ENCODE measurements around the gene MICOS13. TPM values are rescaled to one million over a fixed set of nuclear protein-coding genes. Genes with fewer than 3 reads are reported as not detected.

MICOS13 gene
- total RNA-seq, 2 experiments from 2014 or later: 21.7 to 23.0 TPM

GRCh38 chr19:5631567-5632240 lies 48.6 kb downstream of the MICOS13 start:
- no peak for ATAC-seq (ENCODE audit: poor library complexity)
- Mint-ChIP-seq H3K27me3 (no peaks in the 10 kb centered on the region), H3K4me1 (ENCODE audit: low read depth) (peaks cover 86% of the 10 kb centered on the region), H3K36me3 (ENCODE audit: low read depth) (peaks cover 84% of the 10 kb centered on the region), H3K4me3 (peak overlapping the region; percentile 11), H3K9me3 (no peaks in the 10 kb centered on the region), H3K27ac (peak overlapping the region; percentile 1)
- no peak overlapping the region for H3K4me3 ChIP-seq (ENCODE audit: low read length)
- DNase-seq: no peak
- intact Hi-C loops (cut with DNase I, micrococcal nuclease): no loop called here
- peaks cover 68% of the 10 kb centered on the region for H3K36me3 ChIP-seq (ENCODE audit: insufficient read depth, low read length)
- no peak overlapping the region for H3K27ac ChIP-seq (ENCODE audit: low read depth in 1 of 2, low read length in 2 of 2)
- ChIA-PET POLR2A (interaction anchor here (0.8 kb wide), 1 partner anchor 919 kb away, joined by 3 read pairs; no protein-coding TSS in a partner anchor), CTCF (no interaction called here)
- no peak for TF ChIP-seq CTCF (IDR thresholded peaks at IDR 0.05)
- H3K27me3 ChIP-seq (ENCODE audit: control insufficient read depth in 1 of 2, insufficient read depth in 2 of 2, low read length in 2 of 2): no peaks in the 10 kb centered on the region
- H3K4me1 ChIP-seq (ENCODE audit: insufficient read depth, low read length): peaks cover 69% of the 10 kb centered on the region
- H3K9me3 ChIP-seq (ENCODE audit: control insufficient read depth in 1 of 2, insufficient read depth in 1 of 2, low read length in 2 of 2): no peaks in the 10 kb centered on the region

GRCh38 chr19:5628919-5629481 lies 51.3 kb downstream of the MICOS13 start:
- H3K27ac ChIP-seq (ENCODE audit: low read depth in 1 of 2, low read length in 2 of 2): no peak overlapping the region
- POLR2A ChIA-PET: no interaction called here
- no peak for TF ChIP-seq CTCF (IDR thresholded peaks at IDR 0.05)
- no peaks in the 10 kb centered on the region for H3K27me3 ChIP-seq (ENCODE audit: control insufficient read depth in 1 of 2, insufficient read depth in 2 of 2, low read length in 2 of 2)
- peak overlapping the region; percentile 31 for H3K4me3 Mint-ChIP-seq
- H3K4me1 ChIP-seq (ENCODE audit: insufficient read depth, low read length): peaks cover 85% of the 10 kb centered on the region
- H3K4me3 ChIP-seq (ENCODE audit: low read length): no peak overlapping the region
- DNase-seq: peak in 1 of 14 experiments; percentile 25
- no peaks in the 10 kb centered on the region for H3K27me3 Mint-ChIP-seq
- ATAC-seq (ENCODE audit: poor library complexity): no peak
- H3K4me1 Mint-ChIP-seq (ENCODE audit: low read depth): peaks cover 92% of the 10 kb centered on the region
- peak overlapping the region; percentile 25 for H3K27ac Mint-ChIP-seq
- H3K36me3 Mint-ChIP-seq (ENCODE audit: low read depth): peaks cover 92% of the 10 kb centered on the region
- intact Hi-C loops (cut with DNase I, micrococcal nuclease): loop anchor here in 1 of 2 experiments (10.0 kb wide), 1 partner anchor 1224 kb away; the partner anchor contains the start of genes CHAF1A and SH3GL1
- H3K9me3 Mint-ChIP-seq: no peaks in the 10 kb centered on the region
- no peaks in the 10 kb centered on the region for H3K9me3 ChIP-seq (ENCODE audit: control insufficient read depth in 1 of 2, insufficient read depth in 1 of 2, low read length in 2 of 2)
- CTCF ChIA-PET: interaction anchor here (0.5 kb wide), 1 partner anchor 165 kb away, joined by 3 read pairs; no protein-coding TSS in a partner anchor
- peaks cover 78% of the 10 kb centered on the region for H3K36me3 ChIP-seq (ENCODE audit: insufficient read depth, low read length)

GRCh38 chr19:5628461-5628860 lies 51.9 kb downstream of the MICOS13 start:
- Mint-ChIP-seq H3K9me3 (no peaks in the 10 kb centered on the region), H3K4me3 (peak overlapping the region; percentile 31), H3K27ac (peak overlapping the region; percentile 25), H3K36me3 (ENCODE audit: low read depth) (peaks cover 93% of the 10 kb centered on the region), H3K4me1 (ENCODE audit: low read depth) (peaks cover 92% of the 10 kb centered on the region), H3K27me3 (no peaks in the 10 kb centered on the region)
- no peaks in the 10 kb centered on the region for H3K9me3 ChIP-seq (ENCODE audit: control insufficient read depth in 1 of 2, insufficient read depth in 1 of 2, low read length in 2 of 2)
- DNase-seq (no peak), ATAC-seq (ENCODE audit: poor library complexity) (no peak)
- intact Hi-C loops (cut with DNase I, micrococcal nuclease): loop anchor here in 1 of 2 experiments (10.0 kb wide), 1 partner anchor 1224 kb away; the partner anchor contains the start of genes CHAF1A and SH3GL1
- ChIA-PET CTCF (interaction anchor here (0.5 kb wide), 1 partner anchor 165 kb away, joined by 3 read pairs; no protein-coding TSS in a partner anchor), POLR2A (no interaction called here)
- H3K27me3 ChIP-seq (ENCODE audit: control insufficient read depth in 1 of 2, insufficient read depth in 2 of 2, low read length in 2 of 2): no peaks in the 10 kb centered on the region
- H3K4me3 ChIP-seq (ENCODE audit: low read length): no peak overlapping the region
- peaks cover 74% of the 10 kb centered on the region for H3K36me3 ChIP-seq (ENCODE audit: insufficient read depth, low read length)
- H3K27ac ChIP-seq (ENCODE audit: low read depth in 1 of 2, low read length in 2 of 2): no peak overlapping the region
- no peak for TF ChIP-seq CTCF (IDR thresholded peaks at IDR 0.05)
- H3K4me1 ChIP-seq (ENCODE audit: insufficient read depth, low read length): peaks cover 90% of the 10 kb centered on the region

Other genes with a start within 250 kb of the MICOS13 start
- not detected for gene ZNRF4, start 225.1 kb downstream of the MICOS13 start, total RNA-seq
- 1 to 10 TPM in 1 of 2 experiments, under 1 TPM in 1; 0.74 to 1.6 TPM for gene TINCR, start 112.6 kb downstream of the MICOS13 start, total RNA-seq
- gene SAFB2, start 57.7 kb downstream of the MICOS13 start, total RNA-seq: 100 to 1,000 TPM; 238 to 246 TPM
- 100 to 1,000 TPM; 195 to 200 TPM for gene SAFB, start 57.4 kb downstream of the MICOS13 start, total RNA-seq
- 1 to 10 TPM; 2.4 to 2.9 TPM for gene HSD11B1L, start 511 bp upstream of the MICOS13 start, total RNA-seq
- 1,000 to 10,000 TPM; 1,509 to 1,565 TPM for gene RPL36, start 9.8 kb upstream of the MICOS13 start, total RNA-seq
- gene LONP1, start 39.6 kb upstream of the MICOS13 start, total RNA-seq: 10 to 100 TPM; 88.7 to 91.0 TPM
- not detected for gene CATSPERD, start 40.1 kb upstream of the MICOS13 start, total RNA-seq
- gene PRR22, start 104.2 kb upstream of the MICOS13 start, total RNA-seq: 1 to 10 TPM; 3.1 to 4.9 TPM
- 100 to 1,000 TPM; 150 to 170 TPM for gene DUS3L, start 110.6 kb upstream of the MICOS13 start, total RNA-seq
- 1 to 10 TPM; 1.5 to 1.6 TPM for gene NRTN, start 124.6 kb upstream of the MICOS13 start, total RNA-seq
- gene FUT6, start 159.2 kb upstream of the MICOS13 start, total RNA-seq: under 1 TPM in 1 of 2 experiments, not detected in 1; 0.17 TPM
- gene FUT3, start 170.9 kb upstream of the MICOS13 start, total RNA-seq: under 1 TPM; 0.61 to 0.85 TPM
- gene FUT5, start 190.0 kb upstream of the MICOS13 start, total RNA-seq: 1 to 10 TPM; 7.9 to 8.7 TPM
- 10 to 100 TPM; 94.3 to 96.7 TPM for gene NDUFA11, start 223.3 kb upstream of the MICOS13 start, total RNA-seq
- gene VMAC, start 224.4 kb upstream of the MICOS13 start, total RNA-seq: 10 to 100 TPM; 23.4 to 25.3 TPM
- 10 to 100 TPM; 43.2 to 44.2 TPM for gene CAPS, start 233.7 kb upstream of the MICOS13 start, total RNA-seq

Data from CD4-positive, alpha-beta T cell (primary cell).